ENCODE data around the gene DTNB.

The DTNB gene

DNA sequence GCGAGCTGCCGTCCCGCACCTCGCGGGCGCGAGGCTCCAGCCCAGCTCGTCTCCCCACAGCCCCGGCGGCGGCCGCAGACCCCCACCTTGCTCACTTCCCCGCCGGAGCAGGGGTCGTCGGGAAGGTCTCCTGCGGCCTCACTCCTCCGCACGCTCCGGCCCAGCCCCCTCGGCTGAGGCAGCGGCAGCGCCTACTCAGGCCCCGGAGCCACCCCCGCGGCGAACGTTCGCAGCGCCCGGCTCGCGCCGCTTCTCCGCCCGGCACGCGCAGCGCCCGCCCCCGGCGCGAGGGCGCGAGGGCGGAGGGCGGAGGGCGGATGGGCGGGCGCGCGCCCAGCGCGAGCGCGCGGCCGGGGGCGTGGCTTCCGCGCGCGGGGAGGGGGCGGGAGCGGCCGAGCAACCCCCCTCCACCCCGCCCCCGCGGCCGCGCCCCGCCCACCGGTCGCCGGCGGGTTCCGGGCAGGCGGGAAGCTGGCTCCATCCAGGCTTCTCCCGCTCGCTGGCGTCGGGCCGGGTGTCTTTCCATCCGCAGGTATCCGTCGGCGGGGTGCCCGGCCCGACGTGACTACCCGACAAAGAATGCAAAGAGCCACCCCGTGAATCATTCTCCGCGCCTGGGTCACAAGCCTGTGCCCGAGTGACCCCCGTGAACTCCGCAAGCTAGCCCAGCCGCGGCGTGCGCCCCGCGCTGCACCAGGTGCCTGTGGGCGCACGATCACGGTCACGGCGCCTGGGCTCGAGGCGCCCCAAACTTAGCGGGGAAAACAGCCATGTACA is at the start of gene DTNB:
TSS of gene DTNB (minus strand) at position 278 of the 777 bp plus-strand sequence. CDS start 20,917 bp downstream, outside the sequence.
- DNase-seq (ENCODE audit: low read depth) = peak; percentile 52
- peak within 1 kb of the TSS; percentile 74 for H3K4me3 ChIP-seq (ENCODE audit: low read depth, low read length)
- TF ChIP-seq, protein P1, sequence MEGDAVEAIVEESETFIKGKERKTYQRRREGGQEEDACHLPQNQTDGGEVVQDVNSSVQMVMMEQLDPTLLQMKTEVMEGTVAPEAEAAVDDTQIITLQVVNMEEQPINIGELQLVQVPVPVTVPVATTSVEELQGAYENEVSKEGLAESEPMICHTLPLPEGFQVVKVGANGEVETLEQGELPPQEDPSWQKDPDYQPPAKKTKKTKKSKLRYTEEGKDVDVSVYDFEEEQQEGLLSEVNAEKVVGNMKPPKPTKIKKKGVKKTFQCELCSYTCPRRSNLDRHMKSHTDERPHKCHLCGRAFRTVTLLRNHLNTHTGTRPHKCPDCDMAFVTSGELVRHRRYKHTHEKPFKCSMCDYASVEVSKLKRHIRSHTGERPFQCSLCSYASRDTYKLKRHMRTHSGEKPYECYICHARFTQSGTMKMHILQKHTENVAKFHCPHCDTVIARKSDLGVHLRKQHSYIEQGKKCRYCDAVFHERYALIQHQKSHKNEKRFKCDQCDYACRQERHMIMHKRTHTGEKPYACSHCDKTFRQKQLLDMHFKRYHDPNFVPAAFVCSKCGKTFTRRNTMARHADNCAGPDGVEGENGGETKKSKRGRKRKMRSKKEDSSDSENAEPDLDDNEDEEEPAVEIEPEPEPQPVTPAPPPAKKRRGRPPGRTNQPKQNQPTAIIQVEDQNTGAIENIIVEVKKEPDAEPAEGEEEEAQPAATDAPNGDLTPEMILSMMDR (conservative IDR thresholded peaks at IDR 0.05; ENCODE audit: low read depth, low read length) = no peak

DNA sequence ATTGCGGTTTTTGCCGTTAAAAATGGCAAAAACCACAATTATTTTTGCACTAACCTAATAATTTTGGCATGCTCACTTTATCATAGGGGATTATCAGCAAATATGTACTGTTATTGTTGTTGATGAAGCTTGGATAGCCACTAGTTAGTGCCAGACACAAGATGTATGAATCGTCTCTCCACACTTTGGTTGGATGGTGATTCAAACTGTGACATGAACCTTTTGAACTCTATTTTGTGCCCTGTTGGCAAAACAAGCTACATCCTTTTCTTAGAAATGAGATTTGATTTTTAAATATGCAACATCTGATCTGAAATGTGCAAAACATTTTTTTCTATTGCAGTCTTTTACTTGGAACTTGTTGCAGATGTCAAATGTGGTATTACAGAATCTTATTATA is 48.8 kb upstream of the DTNB start:
- DNase-seq (ENCODE audit: low read depth) = no peak
- TF ChIP-seq, protein P1 (conservative IDR thresholded peaks at IDR 0.05; ENCODE audit: low read depth, low read length) = no peak

DNA sequence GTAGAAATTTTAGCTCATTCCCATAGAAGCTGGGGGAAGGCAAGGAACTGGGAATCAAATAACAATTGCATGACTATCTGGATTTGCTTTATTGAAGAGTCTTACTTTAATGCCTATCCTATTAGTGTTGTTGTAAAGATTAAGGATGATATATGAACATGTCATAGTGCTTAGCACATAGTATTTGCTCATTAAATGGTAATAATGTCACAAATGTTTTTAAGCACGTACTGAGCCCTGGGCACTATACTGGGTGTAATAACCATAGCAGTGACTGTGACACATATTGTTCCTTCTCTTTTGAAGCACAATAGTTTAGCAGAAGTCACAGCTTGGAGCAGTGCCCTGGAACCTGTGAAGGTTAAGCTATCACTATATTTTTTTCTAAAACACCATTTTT is 47.2 kb upstream of the DTNB start:
- TF ChIP-seq, protein P1 (conservative IDR thresholded peaks at IDR 0.05; ENCODE audit: low read depth, low read length) = no peak
- DNase-seq (ENCODE audit: low read depth) = no peak
- H3K4me3 ChIP-seq (ENCODE audit: low read depth, low read length) = no peak overlapping the region

More for the DNA sequence above, 48.8 kb upstream of the DTNB start:
- H3K4me3 ChIP-seq (ENCODE audit: low read depth, low read length) = no peak overlapping the region

DNA sequence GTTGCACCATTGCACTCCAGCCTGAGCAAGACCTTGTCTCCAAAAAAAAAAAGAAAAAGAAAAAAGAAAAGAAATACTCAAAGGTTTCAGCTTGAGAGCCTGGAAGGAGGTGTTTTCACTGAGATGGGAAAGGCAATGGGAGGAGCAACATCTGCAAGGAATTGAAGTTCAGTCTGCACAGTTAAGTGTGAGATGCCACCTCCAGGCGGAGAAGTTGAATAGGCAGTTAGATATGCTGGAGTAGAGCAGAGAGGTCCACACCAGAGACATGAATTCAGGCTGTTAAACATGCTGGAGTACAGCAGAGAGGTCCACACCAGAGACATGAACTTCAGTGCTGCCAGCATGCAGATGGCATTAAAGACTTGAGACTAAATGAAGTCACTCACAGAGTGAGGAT is 41.4 kb upstream of the DTNB start:
- H3K4me3 ChIP-seq (ENCODE audit: low read depth, low read length) = no peak overlapping the region

DNA sequence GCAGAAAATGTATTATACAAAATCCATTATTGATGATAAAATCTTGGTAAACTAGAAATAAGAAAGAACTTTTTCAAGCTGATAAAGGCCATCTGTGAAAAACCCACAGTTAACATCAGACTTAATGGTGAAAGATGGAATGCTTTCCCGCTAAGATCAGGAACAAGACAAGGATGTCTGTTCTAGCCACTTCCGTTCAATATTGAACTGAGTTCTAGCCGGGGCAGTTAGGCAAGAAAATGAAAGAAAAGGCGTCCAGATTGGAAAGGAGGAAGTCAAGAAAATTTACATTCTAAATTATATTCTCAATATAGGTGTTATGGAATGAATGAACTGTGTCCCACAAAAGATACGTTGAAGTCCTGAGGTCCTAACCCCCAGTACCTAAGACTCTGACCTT is 39.1 kb upstream of the DTNB start:
- no peak for DNase-seq (ENCODE audit: low read depth)
- no peak overlapping the region for H3K4me3 ChIP-seq (ENCODE audit: low read depth, low read length)
- TF ChIP-seq, protein P1 (conservative IDR thresholded peaks at IDR 0.05; ENCODE audit: low read depth, low read length) = no peak

More for the DNA sequence above, 41.4 kb upstream of the DTNB start:
- TF ChIP-seq, protein P1 (conservative IDR thresholded peaks at IDR 0.05; ENCODE audit: low read depth, low read length) = peak; percentile 32
- DNase-seq (ENCODE audit: low read depth) = peak; percentile 39

DNA sequence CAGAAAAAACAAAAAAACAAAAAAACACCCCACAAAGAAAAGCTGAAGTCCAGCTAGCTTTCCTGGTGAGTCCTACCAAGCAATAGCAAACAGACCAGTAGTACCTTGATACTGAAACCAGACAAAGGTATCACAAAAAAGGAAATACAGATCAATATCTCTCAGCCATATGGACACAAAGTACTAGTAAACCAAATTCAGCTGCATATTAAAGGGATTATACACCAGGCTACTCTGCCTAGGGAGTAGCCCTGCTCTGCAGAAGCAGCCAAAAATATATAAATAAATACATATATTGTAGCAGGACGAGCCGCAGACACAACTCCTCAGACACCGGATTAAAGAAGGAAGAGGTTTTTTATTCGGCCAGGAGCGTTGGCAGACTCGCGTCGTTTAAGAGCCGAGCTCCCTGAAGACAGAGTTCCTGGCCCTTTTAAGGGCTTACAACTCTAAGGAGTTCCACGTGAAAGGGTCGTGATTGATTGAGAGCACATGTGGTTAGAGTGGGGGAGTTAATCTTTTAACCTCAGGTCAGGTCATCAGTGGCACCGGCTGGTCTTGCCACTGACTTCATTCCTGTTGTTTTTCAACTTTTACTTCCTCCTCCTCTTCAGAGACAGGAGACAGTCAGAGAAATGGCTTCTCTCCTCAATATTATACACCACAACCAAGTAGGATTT is 38.4 kb upstream of the DTNB start:
- no peak for DNase-seq (ENCODE audit: low read depth)
- H3K4me3 ChIP-seq (ENCODE audit: low read depth, low read length) = no peak overlapping the region

More for the DNA sequence above, 38.4 kb upstream of the DTNB start:
- TF ChIP-seq, protein P1 (conservative IDR thresholded peaks at IDR 0.05; ENCODE audit: low read depth, low read length) = no peak

Data from choroid plexus epithelial cell (primary cell).